GM23338 (cell line): Measurements from ENCODE around the gene AFAP1. TPM values are rescaled to one million over a fixed set of nuclear protein-coding genes. Genes with fewer than 3 reads are reported as not detected.

Experiments
- ATAC-seq: fragments of 200-7000 bp; cut with Tn5 transposase; 3 replicates; pipeline ENCODE4 v1.9.1; 2020
- DNase-seq: peaks from one replicate; pipeline ENCODE4 v3.0.0-alpha.2; 2015; ENCODE audit warnings: low spot score
- H2AFZ ChIP-seq: fragments of 200-600 bp; sonication (generic); 2 replicates; pipeline ENCODE4 v1.8.0; 2016; ENCODE audit warnings: antibody characterized with exemption, mild to moderate bottlenecking, moderate library complexity
- H3F3A ChIP-seq: fragments of 200-600 bp; sonication (generic); replicated peaks from 2 replicates; pipeline ENCODE4 v1.8.0; 2017; ENCODE audit warnings: antibody characterized with exemption, mixed run types, low read depth
- H3K27ac ChIP-seq: fragments of 200-600 bp; sonication (generic); 2 replicates; pipeline ENCODE4 v1.6.1; 2016; ENCODE audit warnings: low read depth
- H3K27me3 ChIP-seq: fragments of 200-600 bp; sonication (generic); 2 replicates; pipeline ENCODE4 v1.8.0; 2016; ENCODE audit warnings: mild to moderate bottlenecking, mixed run types, moderate library complexity; ENCODE audit not compliant: insufficient read depth
- H3K36me3 ChIP-seq: fragments of 200-600 bp; sonication (generic); 2 replicates; pipeline ENCODE4 v1.8.0; 2016; ENCODE audit warnings: mild to moderate bottlenecking; ENCODE audit not compliant: insufficient read depth
- H3K4me1 ChIP-seq: fragments of 200-600 bp; sonication (generic); 2 replicates; pipeline ENCODE4 v1.8.0; 2016; ENCODE audit warnings: mild to moderate bottlenecking, moderate library complexity; ENCODE audit not compliant: insufficient read depth
- H3K4me2 ChIP-seq: fragments of 200-600 bp; sonication (generic); 2 replicates; pipeline ENCODE4 v1.7.1; 2017; ENCODE audit warnings: mixed run types
- H3K4me3 ChIP-seq: fragments of 200-600 bp; sonication (generic); 2 replicates; pipeline ENCODE4 v1.6.1; 2016; ENCODE audit warnings: mixed run types
- H3K79me2 ChIP-seq: fragments of 200-600 bp; sonication (generic); replicated peaks from 2 replicates; pipeline ENCODE4 v1.8.0; 2017; ENCODE audit warnings: mild to moderate bottlenecking; ENCODE audit not compliant: insufficient read depth
- H3K9me2 ChIP-seq: fragments of 200-600 bp; sonication (generic); 2 replicates; pipeline ENCODE4 v1.8.0; 2017; ENCODE audit not compliant: insufficient read depth
- H4K20me1 ChIP-seq: fragments of 200-600 bp; sonication (generic); replicated peaks from 2 replicates; pipeline ENCODE4 v1.8.0; 2017; ENCODE audit warnings: mild to moderate bottlenecking; ENCODE audit not compliant: insufficient read depth
- H3K27ac Mint-ChIP-seq: 2 replicates; pipeline ENCODE4 v1.8.0; 2020; ENCODE audit warnings: inconsistent platforms, mild to moderate bottlenecking, moderate library complexity, mixed read lengths
- H3K27me3 Mint-ChIP-seq: 3 replicates; pipeline ENCODE4 v1.8.0; 2022; ENCODE audit warnings: low read depth, mild to moderate bottlenecking, moderate library complexity, mixed read lengths, inconsistent platforms; ENCODE audit not compliant: insufficient read depth, poor library complexity
- H3K36me3 Mint-ChIP-seq: 3 replicates; pipeline ENCODE4 v1.8.0; 2021; ENCODE audit warnings: low read depth, mild to moderate bottlenecking, inconsistent platforms, moderate library complexity, mixed read lengths
- H3K4me1 Mint-ChIP-seq: 3 replicates; pipeline ENCODE4 v1.8.0; 2020; ENCODE audit warnings: mild to moderate bottlenecking, inconsistent platforms, mixed read lengths
- H3K4me3 Mint-ChIP-seq: 3 replicates; pipeline ENCODE4 v1.8.0; 2021; ENCODE audit warnings: moderate library complexity, mild to moderate bottlenecking, inconsistent platforms, mixed read lengths
- H3K9me3 Mint-ChIP-seq: 3 replicates; pipeline ENCODE4 v1.8.0; 2020; ENCODE audit warnings: moderate library complexity, mild to moderate bottlenecking, inconsistent platforms, mixed read lengths
- CREB1 ChIP-seq: fragments of 250-450 bp; sonication (Bioruptor Pico); IDR thresholded peaks from 2 replicates; pipeline ENCODE4 v1.5.0; 2020; ENCODE audit warnings: low read depth, mild to moderate bottlenecking, moderate library complexity
- CTCF ChIP-seq, 2 experiments: fragments of 200-600 bp in 1 of 2; sonication (generic) in 1 of 2; conservative IDR thresholded peaks; 2 replicates each; pipeline versions ENCODE4 v1.5.1 to v1.6.1; 2016 to 2017; ENCODE audit warnings: antibody characterized with exemption in 2 of 2, low read depth in 2 of 2, mild to moderate bottlenecking in 2 of 2, moderate library complexity in 1 of 2
- ETS1 ChIP-seq: IDR thresholded peaks from 2 replicates; pipeline ENCODE4 v1.6.1; 2016; ENCODE audit warnings: antibody characterized with exemption
- EZH2 ChIP-seq: fragments of 200-600 bp; sonication (generic); IDR thresholded peaks from one replicate; pipeline ENCODE4 v1.8.0; 2017; ENCODE audit warnings: antibody characterized with exemption, mild to moderate bottlenecking, low read depth; ENCODE audit not compliant: unreplicated experiment
- EZH2phosphoT487 ChIP-seq: fragments of 200-600 bp; sonication (generic); IDR thresholded peaks from one replicate; pipeline ENCODE4 v1.8.1; 2018; ENCODE audit warnings: antibody characterized with exemption; ENCODE audit not compliant: unreplicated experiment
- JUNB ChIP-seq: IDR thresholded peaks from one replicate; pipeline ENCODE4 v1.6.1; 2016; ENCODE audit warnings: antibody characterized with exemption; ENCODE audit not compliant: unreplicated experiment
- NANOG ChIP-seq: IDR thresholded peaks from 2 replicates; pipeline ENCODE4 v1.6.1; 2016; ENCODE audit warnings: antibody characterized with exemption, borderline replicate concordance
- POLR2AphosphoS5 ChIP-seq: IDR thresholded peaks from 2 replicates; pipeline ENCODE4 v1.6.1; 2016; ENCODE audit warnings: antibody characterized with exemption, low read depth
- REST ChIP-seq: IDR thresholded peaks from one replicate; pipeline ENCODE4 v1.6.1; 2018; ENCODE audit warnings: antibody characterized with exemption; ENCODE audit not compliant: unreplicated experiment
- STAT1 ChIP-seq: IDR thresholded peaks from one replicate; pipeline ENCODE4 v1.6.1; 2016; ENCODE audit warnings: antibody characterized with exemption; ENCODE audit not compliant: unreplicated experiment
- ZNF114 ChIP-seq: fragments of 250-450 bp; sonication (Bioruptor Pico); IDR thresholded peaks from 2 replicates; pipeline ENCODE4 v1.5.0; 2020; ENCODE audit warnings: mild to moderate bottlenecking, moderate library complexity
- ZNF331 ChIP-seq: fragments of 250-450 bp; sonication (Bioruptor Pico); IDR thresholded peaks from 2 replicates; pipeline ENCODE4 v1.5.0; 2020; ENCODE audit warnings: low read depth, mild to moderate bottlenecking, moderate library complexity
- ZNF462 ChIP-seq: fragments of 250-450 bp; sonication (Bioruptor Pico); IDR thresholded peaks from 2 replicates; pipeline ENCODE4 v1.5.0; 2020; ENCODE audit warnings: mild to moderate bottlenecking, moderate library complexity
- polyA plus RNA-seq: library from polyadenylated mRNA; unstranded; fragments of >200 nt; fragmentation: Nextera tagmentation; extraction: Ambion mirVana; gene quantifications from 2 replicates; pipeline ENCODE4 v1.2.1, GENCODE V29; 2016
- total RNA-seq: library from RNA; depleted of rRNA; stranded (reverse); fragments of >200 nt; shearing (Covaris generic); gene quantifications from 2 replicates; pipeline ENCODE4 v1.2.3, GENCODE V29; 2014

The AFAP1 gene
- total and polyA plus RNA-seq, 2 experiments from 2014 or later: 6.5 to 21.5 TPM

- Histone ChIP-seq H3K4me3 (no peak overlapping the region), H3K79me2 (peaks cover 33% of the 10 kb centered on the region; the same call in 1 of the 2 replicates), H3F3A (no peaks in the 10 kb centered on the region), H3K27me3 (no peaks in the 10 kb centered on the region), H3K9me2 (no peaks in the 10 kb centered on the region), H3K27ac (0 out of 2 replicates have a peak overlapping the region, but pooled peaks have one; percentile 26), H4K20me1 (no peaks in the 10 kb centered on the region), H2AFZ (no peak overlapping the region), H3K4me2 (no peak overlapping the region), H3K4me1 (peaks cover 3% of the 10 kb centered on the region; the same call in 1 of the 2 replicates), H3K36me3 (no peaks in the 10 kb centered on the region; the same call in none of the 2 replicates)
- Mint-ChIP-seq H3K27ac (0 out of 2 replicates have a peak overlapping the region, but pooled peaks have one; percentile 23), H3K36me3 (peaks cover 11% of the 10 kb centered on the region), H3K4me1 (peaks cover 22% of the 10 kb centered on the region), H3K4me3 (no peak overlapping the region), H3K9me3 (no peaks in the 10 kb centered on the region), H3K27me3 (peaks cover 4% of the 10 kb centered on the region)
- TF ChIP-seq CTCF (conservative IDR thresholded peaks at IDR 0.05; ENCODE audit: low read depth in 2 of 2) (no peak), EZH2phosphoT487 (no peak), ZNF114 (CRISPR knock-in tag) (no peak), POLR2AphosphoS5 (no peak), ZNF462 (no peak), ETS1 (no peak), REST (no peak), CREB1 (CRISPR knock-in tag) (no peak), ZNF331 (CRISPR knock-in tag) (no peak), EZH2 (no peak), JUNB (no peak), NANOG (no peak), STAT1 (no peak)
- ATAC-seq (no peak), DNase-seq (no peak)
Observed at GRCh38 chr4:7854697-7855370, 84.8 kb downstream of the AFAP1 start.
